ENCODE data around the gene USP4. TPM values are rescaled to one million over a fixed set of nuclear protein-coding genes. Genes with fewer than 3 reads are reported as not detected.

USP4 gene
- total and polyA plus RNA-seq, 2 of the 13 experiments (the other 11 are each of a cell fraction or from before 2014, with no cell fraction given) = 9.2 to 20.8 TPM

DNA sequence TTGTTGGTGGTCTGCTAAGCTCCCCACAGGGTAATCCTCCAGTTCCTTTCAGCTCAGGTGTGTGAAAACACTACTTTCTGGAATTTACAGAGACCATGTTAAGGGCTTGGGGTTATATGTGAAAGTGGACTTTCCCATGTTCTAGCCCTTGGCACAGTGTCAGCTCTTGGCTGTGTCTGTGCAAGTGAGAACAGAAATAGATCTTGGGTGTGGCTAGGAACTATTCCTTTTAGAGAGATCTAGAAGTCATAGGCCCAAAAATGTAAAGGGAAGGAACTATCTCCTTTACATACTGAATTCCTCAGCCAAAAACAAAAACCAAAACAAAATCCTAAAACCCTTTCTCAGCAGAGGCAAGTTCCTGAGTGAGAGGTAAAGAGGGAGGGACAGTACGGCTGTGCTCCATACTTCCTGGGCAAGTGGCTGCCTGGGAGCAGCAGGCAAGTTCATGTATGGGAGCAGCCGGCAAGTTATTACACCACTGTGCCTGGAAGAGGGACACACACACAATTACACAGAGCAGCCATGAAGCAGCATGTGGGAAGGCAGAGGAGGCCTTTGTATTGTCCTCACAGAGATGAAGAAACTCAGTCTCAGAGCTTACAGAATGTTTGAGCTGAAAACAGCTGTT is 43.0 kb downstream of the USP4 start:
- DNase-seq (ENCODE audit: low spot score) (no peak), FAIRE-seq (no peak), ATAC-seq (no peak)
- H3K27me3 ChIP-seq (ENCODE audit: control insufficient read depth in 1 of 2, insufficient read depth in 2 of 2, low read length in 2 of 2) = no peaks in the 10 kb centered on the region
- TF ChIP-seq ZNF33B (CRISPR knock-in tag; IDR thresholded peaks at IDR 0.05) (no peak), ARID5B (CRISPR knock-in tag; IDR thresholded peaks at IDR 0.05) (no peak), ZBTB21 (CRISPR knock-in tag; IDR thresholded peaks at IDR 0.05) (no peak), ZBTB42 (CRISPR knock-in tag; IDR thresholded peaks at IDR 0.05) (no peak), HNF1B (CRISPR knock-in tag; IDR thresholded peaks at IDR 0.05) (no peak), ZFX (CRISPR knock-in tag; IDR thresholded peaks at IDR 0.05; ENCODE audit: low read depth) (no peak), ZNF484 (CRISPR knock-in tag; IDR thresholded peaks at IDR 0.05; ENCODE audit: borderline replicate concordance, low read depth) (no peak)
- TF ChIP-seq, protein P1, sequence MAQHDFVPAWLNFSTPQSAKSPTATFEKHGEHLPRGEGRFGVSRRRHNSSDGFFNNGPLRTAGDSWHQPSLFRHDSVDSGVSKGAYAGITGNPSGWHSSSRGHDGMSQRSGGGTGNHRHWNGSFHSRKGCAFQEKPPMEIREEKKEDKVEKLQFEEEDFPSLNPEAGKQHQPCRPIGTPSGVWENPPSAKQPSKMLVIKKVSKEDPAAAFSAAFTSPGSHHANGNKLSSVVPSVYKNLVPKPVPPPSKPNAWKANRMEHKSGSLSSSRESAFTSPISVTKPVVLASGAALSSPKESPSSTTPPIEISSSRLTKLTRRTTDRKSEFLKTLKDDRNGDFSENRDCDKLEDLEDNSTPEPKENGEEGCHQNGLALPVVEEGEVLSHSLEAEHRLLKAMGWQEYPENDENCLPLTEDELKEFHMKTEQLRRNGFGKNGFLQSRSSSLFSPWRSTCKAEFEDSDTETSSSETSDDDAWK (CRISPR knock-in tag; IDR thresholded peaks at IDR 0.05) = no peak
- TF ChIP-seq, protein P2, sequence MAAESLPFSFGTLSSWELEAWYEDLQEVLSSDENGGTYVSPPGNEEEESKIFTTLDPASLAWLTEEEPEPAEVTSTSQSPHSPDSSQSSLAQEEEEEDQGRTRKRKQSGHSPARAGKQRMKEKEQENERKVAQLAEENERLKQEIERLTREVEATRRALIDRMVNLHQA (CRISPR knock-in tag; IDR thresholded peaks at IDR 0.05) = no peak
- peaks cover 23 to 60% of the 10 kb centered on the region in 2 experiments for H3K36me3 ChIP-seq (replicated peaks in 1 of 2; ENCODE audit: control insufficient read depth in 1 of 2, insufficient read depth in 2 of 2, low read length in 2 of 2)
- H3K4me2 ChIP-seq (ENCODE audit: low read depth, low read length) = no peak overlapping the region
- ChIA-PET CTCF (ENCODE audit: low intra/inter-chr PET ratio, low total read pairs) (no interaction called here), POLR2A (interaction anchor here (1.1 kb wide), 1 partner anchor 43 kb away, joined by 3 read pairs; the partner anchor contains the start of gene USP4)
- H3K27ac ChIP-seq (ENCODE audit: extremely low read length, insufficient read depth, low read length) = no peak overlapping the region
- BruUV-seq (replicated peaks) = no TSS peak
- intact Hi-C loops (cut with micrococcal nuclease; ENCODE audit: unreplicated experiment) (no loop called here), in situ Hi-C loops (cut with HindIII; ENCODE audit: extremely low pct_ligation_motif_present, low pct_unique_long_range_greater_than_20kb) (no loop called here)
- H3K9ac ChIP-seq (ENCODE audit: insufficient read depth, low read depth, low read length) = no peak overlapping the region
- 100% methylated on average over 2 of the region's 2 CpGs for WGBS (ENCODE audit: low lambda C conversion rate)
- H3K9me3 ChIP-seq (ENCODE audit: low read length) = no peaks in the 10 kb centered on the region
- peaks cover 13% of the 10 kb centered on the region for H3K4me1 ChIP-seq (ENCODE audit: insufficient read depth, low read length)
- H2AFZ ChIP-seq (ENCODE audit: low read length) = no peak overlapping the region
- H4K20me1 ChIP-seq (ENCODE audit: insufficient read depth, low read length) = no peaks in the 10 kb centered on the region
- no peaks in the 10 kb centered on the region for H3K79me2 ChIP-seq (ENCODE audit: insufficient read depth, low read length)
- no peak overlapping the region for H3K4me3 ChIP-seq (replicated peaks in 1 of 3; ENCODE audit: insufficient read depth in 1 of 3, low read depth in 2 of 3, low read length in 3 of 3)

Measured in HepG2 (cell line).